ENCODE measurements around the gene ANKS1B.
A peak's percentile ranks its signal among the peaks of the same experiment; 100 is the strongest.

The ANKS1B gene

DNA sequence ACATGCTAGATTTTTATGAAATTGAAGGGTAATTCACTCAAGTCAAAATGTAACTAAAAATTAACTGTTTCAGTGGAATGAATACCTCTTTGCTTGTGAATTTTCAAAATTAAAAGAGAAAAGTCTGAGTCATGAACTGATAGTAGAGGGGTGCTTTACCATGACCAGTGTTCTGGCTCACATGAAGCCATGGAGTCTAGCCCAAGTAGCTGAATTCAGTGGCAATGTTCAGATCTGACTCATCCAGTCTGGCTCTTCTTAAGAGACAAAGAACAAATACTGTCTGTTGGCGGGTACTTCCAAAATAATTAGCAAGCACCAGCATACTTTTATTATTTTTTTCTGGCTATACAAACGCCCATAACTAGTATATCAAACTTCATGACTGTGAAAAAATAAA lies 703.5 kb downstream of the ANKS1B start:
- ATAC-seq: peak; percentile 86
- 0 out of 2 replicates have a peak, but pooled peaks have one; percentile 15 for TF ChIP-seq ISL1 (CRISPR knock-in tag; IDR thresholded peaks at IDR 0.05)
- no peak for TF ChIP-seq POU6F1 (CRISPR knock-in tag; IDR thresholded peaks at IDR 0.05; ENCODE audit: borderline replicate concordance, low read depth)

GRCh38 chr12:99278899-99279298 lies 705.8 kb downstream of the ANKS1B start:
- TF ChIP-seq, protein P1, sequence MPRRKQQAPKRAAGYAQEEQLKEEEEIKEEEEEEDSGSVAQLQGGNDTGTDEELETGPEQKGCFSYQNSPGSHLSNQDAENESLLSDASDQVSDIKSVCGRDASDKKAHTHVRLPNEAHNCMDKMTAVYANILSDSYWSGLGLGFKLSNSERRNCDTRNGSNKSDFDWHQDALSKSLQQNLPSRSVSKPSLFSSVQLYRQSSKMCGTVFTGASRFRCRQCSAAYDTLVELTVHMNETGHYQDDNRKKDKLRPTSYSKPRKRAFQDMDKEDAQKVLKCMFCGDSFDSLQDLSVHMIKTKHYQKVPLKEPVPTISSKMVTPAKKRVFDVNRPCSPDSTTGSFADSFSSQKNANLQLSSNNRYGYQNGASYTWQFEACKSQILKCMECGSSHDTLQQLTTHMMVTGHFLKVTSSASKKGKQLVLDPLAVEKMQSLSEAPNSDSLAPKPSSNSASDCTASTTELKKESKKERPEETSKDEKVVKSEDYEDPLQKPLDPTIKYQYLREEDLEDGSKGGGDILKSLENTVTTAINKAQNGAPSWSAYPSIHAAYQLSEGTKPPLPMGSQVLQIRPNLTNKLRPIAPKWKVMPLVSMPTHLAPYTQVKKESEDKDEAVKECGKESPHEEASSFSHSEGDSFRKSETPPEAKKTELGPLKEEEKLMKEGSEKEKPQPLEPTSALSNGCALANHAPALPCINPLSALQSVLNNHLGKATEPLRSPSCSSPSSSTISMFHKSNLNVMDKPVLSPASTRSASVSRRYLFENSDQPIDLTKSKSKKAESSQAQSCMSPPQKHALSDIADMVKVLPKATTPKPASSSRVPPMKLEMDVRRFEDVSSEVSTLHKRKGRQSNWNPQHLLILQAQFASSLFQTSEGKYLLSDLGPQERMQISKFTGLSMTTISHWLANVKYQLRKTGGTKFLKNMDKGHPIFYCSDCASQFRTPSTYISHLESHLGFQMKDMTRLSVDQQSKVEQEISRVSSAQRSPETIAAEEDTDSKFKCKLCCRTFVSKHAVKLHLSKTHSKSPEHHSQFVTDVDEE (CRISPR knock-in tag; IDR thresholded peaks at IDR 0.05): no peak
- no peak for TF ChIP-seq RARB (CRISPR knock-in tag; IDR thresholded peaks at IDR 0.05)
- no peak for TF ChIP-seq ZNF565 (CRISPR knock-in tag; conservative IDR thresholded peaks at IDR 0.05; ENCODE audit: low read depth)
- peak; percentile 20; the same call in 1 of the 2 replicates for TF ChIP-seq ISL1 (CRISPR knock-in tag; IDR thresholded peaks at IDR 0.05)
- TF ChIP-seq ARNTL (CRISPR knock-in tag; IDR thresholded peaks at IDR 0.05; ENCODE audit: borderline replicate concordance, low read depth): no peak
- ATAC-seq: peak; percentile 27; the same call in 1 of the 3 replicates

GRCh38 chr12:99277591-99278379 lies 707.0 kb downstream of the ANKS1B start:
- ATAC-seq: no peak; the same call in 2 of the 3 replicates
- TF ChIP-seq POU6F1 (CRISPR knock-in tag; IDR thresholded peaks at IDR 0.05; ENCODE audit: borderline replicate concordance, low read depth) (no peak), TCF4 (CRISPR knock-in tag; IDR thresholded peaks at IDR 0.05; ENCODE audit: borderline replicate concordance) (no peak), BACH2 (CRISPR knock-in tag; IDR thresholded peaks at IDR 0.05; ENCODE audit: borderline replicate concordance) (no peak), ZFP30 (CRISPR knock-in tag; IDR thresholded peaks at IDR 0.05) (no peak), ZNF565 (CRISPR knock-in tag; conservative IDR thresholded peaks at IDR 0.05; ENCODE audit: low read depth) (no peak), ZC3H10 (CRISPR knock-in tag; IDR thresholded peaks at IDR 0.05) (no peak), OSR1 (CRISPR knock-in tag; IDR thresholded peaks at IDR 0.05) (no peak), ZNF70 (CRISPR knock-in tag; IDR thresholded peaks at IDR 0.05) (no peak)
- TF ChIP-seq, protein P2, sequence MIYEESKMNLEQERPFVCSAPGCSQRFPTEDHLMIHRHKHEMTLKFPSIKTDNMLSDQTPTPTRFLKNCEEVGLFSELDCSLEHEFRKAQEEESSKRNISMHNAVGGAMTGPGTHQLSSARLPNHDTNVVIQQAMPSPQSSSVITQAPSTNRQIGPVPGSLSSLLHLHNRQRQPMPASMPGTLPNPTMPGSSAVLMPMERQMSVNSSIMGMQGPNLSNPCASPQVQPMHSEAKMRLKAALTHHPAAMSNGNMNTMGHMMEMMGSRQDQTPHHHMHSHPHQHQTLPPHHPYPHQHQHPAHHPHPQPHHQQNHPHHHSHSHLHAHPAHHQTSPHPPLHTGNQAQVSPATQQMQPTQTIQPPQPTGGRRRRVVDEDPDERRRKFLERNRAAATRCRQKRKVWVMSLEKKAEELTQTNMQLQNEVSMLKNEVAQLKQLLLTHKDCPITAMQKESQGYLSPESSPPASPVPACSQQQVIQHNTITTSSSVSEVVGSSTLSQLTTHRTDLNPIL (CRISPR knock-in tag; IDR thresholded peaks at IDR 0.05; ENCODE audit: low read depth): no peak

DNA sequence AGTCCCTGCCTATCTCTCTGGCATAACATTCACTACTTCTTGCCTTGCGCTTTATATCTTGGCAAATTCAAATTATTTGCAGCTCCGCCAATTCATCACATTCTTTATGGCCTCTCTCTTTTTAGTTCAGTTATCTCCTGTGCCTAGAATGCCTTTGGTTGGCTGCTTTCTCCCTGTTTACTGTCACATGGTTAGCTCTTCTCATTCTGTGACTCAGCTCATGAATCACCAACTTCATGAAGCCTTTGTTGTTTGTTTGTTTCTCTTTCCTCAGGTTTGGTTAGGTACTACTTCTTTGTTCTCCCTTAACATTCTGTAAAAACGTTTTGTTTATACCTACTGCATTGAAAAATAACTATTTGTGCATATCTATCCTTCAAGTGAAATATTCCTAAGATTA lies 713.7 kb downstream of the ANKS1B start:
- no peak for ATAC-seq
- TF ChIP-seq ESRRG (CRISPR knock-in tag; IDR thresholded peaks at IDR 0.05) (no peak), POU6F1 (CRISPR knock-in tag; IDR thresholded peaks at IDR 0.05; ENCODE audit: borderline replicate concordance, low read depth) (no peak), ZNF565 (CRISPR knock-in tag; conservative IDR thresholded peaks at IDR 0.05; ENCODE audit: low read depth) (no peak), ZC3H10 (CRISPR knock-in tag; IDR thresholded peaks at IDR 0.05) (no peak), OSR1 (CRISPR knock-in tag; IDR thresholded peaks at IDR 0.05) (no peak), SNAI2 (CRISPR knock-in tag; IDR thresholded peaks at IDR 0.05) (no peak), RARB (CRISPR knock-in tag; IDR thresholded peaks at IDR 0.05) (no peak), GLIS3 (CRISPR knock-in tag; IDR thresholded peaks at IDR 0.05) (no peak), TCF4 (CRISPR knock-in tag; IDR thresholded peaks at IDR 0.05; ENCODE audit: borderline replicate concordance) (no peak), ISL1 (CRISPR knock-in tag; IDR thresholded peaks at IDR 0.05) (no peak)
- TF ChIP-seq, protein P3, sequence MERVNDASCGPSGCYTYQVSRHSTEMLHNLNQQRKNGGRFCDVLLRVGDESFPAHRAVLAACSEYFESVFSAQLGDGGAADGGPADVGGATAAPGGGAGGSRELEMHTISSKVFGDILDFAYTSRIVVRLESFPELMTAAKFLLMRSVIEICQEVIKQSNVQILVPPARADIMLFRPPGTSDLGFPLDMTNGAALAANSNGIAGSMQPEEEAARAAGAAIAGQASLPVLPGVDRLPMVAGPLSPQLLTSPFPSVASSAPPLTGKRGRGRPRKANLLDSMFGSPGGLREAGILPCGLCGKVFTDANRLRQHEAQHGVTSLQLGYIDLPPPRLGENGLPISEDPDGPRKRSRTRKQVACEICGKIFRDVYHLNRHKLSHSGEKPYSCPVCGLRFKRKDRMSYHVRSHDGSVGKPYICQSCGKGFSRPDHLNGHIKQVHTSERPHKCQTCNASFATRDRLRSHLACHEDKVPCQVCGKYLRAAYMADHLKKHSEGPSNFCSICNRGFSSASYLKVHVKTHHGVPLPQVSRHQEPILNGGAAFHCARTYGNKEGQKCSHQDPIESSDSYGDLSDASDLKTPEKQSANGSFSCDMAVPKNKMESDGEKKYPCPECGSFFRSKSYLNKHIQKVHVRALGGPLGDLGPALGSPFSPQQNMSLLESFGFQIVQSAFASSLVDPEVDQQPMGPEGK (CRISPR knock-in tag; IDR thresholded peaks at IDR 0.05; ENCODE audit: borderline replicate concordance): no peak
- TF ChIP-seq, protein P1 (CRISPR knock-in tag; IDR thresholded peaks at IDR 0.05): no peak
- TF ChIP-seq, protein P2 (CRISPR knock-in tag; IDR thresholded peaks at IDR 0.05; ENCODE audit: low read depth): no peak
